ENCODE data around the gene RNF121. TPM values are rescaled to one million over a fixed set of nuclear protein-coding genes. Genes with fewer than 3 reads are reported as not detected.

The RNF121 gene
- total and polyA plus RNA-seq, 12 donors: 13.3 to 49.3 (median 31.3) TPM

- Histone ChIP-seq H3K36me3 (replicated peaks in 1 of 2) (peaks cover 0 to 51% of the 10 kb centered on the region in 2 donors), H3K27ac (peak overlapping the region in 2 of 5 donors; percentile 92 to 97), H3K9me3 (replicated peaks in 1 of 3) (no peaks in the 10 kb centered on the region), H3K4me3 (no peak overlapping the region), H3K27me3 (no peaks in the 10 kb centered on the region), H3K4me1 (replicated peaks in 1 of 2) (peaks cover 9 to 29% of the 10 kb centered on the region in 2 donors)
- DNase-seq: peak in 1 of 7 donors; percentile 34
- TF ChIP-seq POLR2A (IDR thresholded peaks at IDR 0.05) (no peak), CTCF (IDR thresholded peaks at IDR 0.05) (no peak)
- 70 to 87% (median 78%) methylated on average over 8 to 11 of the region's 11 CpGs for WGBS, 4 donors
- intact Hi-C loops (cut with DNase I): no loop called here
Measured at GRCh38 chr11:72001285-72001684, 72.4 kb downstream of the RNF121 start.

GRCh38 chr11:72001834-72002591, 73.2 kb downstream of the RNF121 start:
- intact Hi-C loops (cut with DNase I): no loop called here
- H3K36me3 ChIP-seq (replicated peaks in 1 of 2): peaks cover 0 to 58% of the 10 kb centered on the region in 2 donors
- TF ChIP-seq CTCF (IDR thresholded peaks at IDR 0.05): no peak
- no peak for TF ChIP-seq POLR2A (IDR thresholded peaks at IDR 0.05)
- peaks cover 9 to 29% of the 10 kb centered on the region in 2 donors for H3K4me1 ChIP-seq (replicated peaks in 1 of 2)
- DNase-seq: peak in 2 of 7 donors; percentile 29 to 52
- no peaks in the 10 kb centered on the region for H3K27me3 ChIP-seq
- no peaks in the 10 kb centered on the region for H3K9me3 ChIP-seq (replicated peaks in 1 of 3)
- H3K27ac ChIP-seq: peak overlapping the region in 1 of 5 donors; percentile 92
- no peak overlapping the region for H3K4me3 ChIP-seq
- 70 to 73% (median 71%) methylated on average over 10 of the region's 10 CpGs for WGBS, 4 donors

- TF ChIP-seq POLR2A (IDR thresholded peaks at IDR 0.05): no peak
- no peak for TF ChIP-seq CTCF (IDR thresholded peaks at IDR 0.05)
- DNase-seq: peak in 1 of 7 donors; percentile 55
- no peaks in the 10 kb centered on the region for H3K9me3 ChIP-seq (replicated peaks in 1 of 3)
- H3K36me3 ChIP-seq (replicated peaks in 1 of 2): peaks cover 0 to 69% of the 10 kb centered on the region in 2 donors
- H3K4me3 ChIP-seq: no peak overlapping the region
- WGBS, 4 donors: 85 to 90% (median 87%) methylated on average over 9 to 12 of the region's 12 CpGs
- intact Hi-C loops (cut with DNase I): no loop called here
- H3K27ac ChIP-seq: peak overlapping the region in 1 of 5 donors; percentile 92
- peaks cover 9 to 29% of the 10 kb centered on the region in 2 donors for H3K4me1 ChIP-seq (replicated peaks in 1 of 2)
- no peaks in the 10 kb centered on the region for H3K27me3 ChIP-seq
Measured at GRCh38 chr11:72002841-72003775, 74.3 kb downstream of the RNF121 start.

GRCh38 chr11:72003776-72004171, 74.9 kb downstream of the RNF121 start:
- Histone ChIP-seq H3K27ac (no peak overlapping the region), H3K4me3 (no peak overlapping the region), H3K36me3 (replicated peaks in 1 of 2) (peaks cover 0 to 76% of the 10 kb centered on the region in 2 donors), H3K27me3 (no peaks in the 10 kb centered on the region), H3K9me3 (replicated peaks in 1 of 3) (no peaks in the 10 kb centered on the region), H3K4me1 (replicated peaks in 1 of 2) (peaks cover 9 to 28% of the 10 kb centered on the region in 2 donors)
- WGBS, 4 donors: 87 to 92% (median 88%) methylated on average over 14 to 20 of the region's 20 CpGs
- peak in 2 of 7 donors; percentile 40 to 56 for DNase-seq
- intact Hi-C loops (cut with DNase I): no loop called here
- no peak for TF ChIP-seq CTCF (IDR thresholded peaks at IDR 0.05)
- no peak for TF ChIP-seq POLR2A (IDR thresholded peaks at IDR 0.05)
